Stimulated activated CD4-positive, alpha-beta T cell treated with anti-CD3 and anti-CD28 coated beads, Interleukin-1b, Interleukin-23, amount 100 ng/mL, for 24 hours (primary cell): ENCODE data around the gene ECEL1.
"Not testable (repeated sequence)": the region's sequence is repeated elsewhere in the genome, so short reads cannot be mapped to it uniquely, and the experiment has no call there.

Experiments
- DNase-seq, 4 experiments: peaks; one replicate each; pipeline ENCODE4 v3.0.0-alpha.2; 2020; ENCODE audit warnings: low read depth in 4 of 4, low spot score in 1 of 4

ECEL1 gene

DNA sequence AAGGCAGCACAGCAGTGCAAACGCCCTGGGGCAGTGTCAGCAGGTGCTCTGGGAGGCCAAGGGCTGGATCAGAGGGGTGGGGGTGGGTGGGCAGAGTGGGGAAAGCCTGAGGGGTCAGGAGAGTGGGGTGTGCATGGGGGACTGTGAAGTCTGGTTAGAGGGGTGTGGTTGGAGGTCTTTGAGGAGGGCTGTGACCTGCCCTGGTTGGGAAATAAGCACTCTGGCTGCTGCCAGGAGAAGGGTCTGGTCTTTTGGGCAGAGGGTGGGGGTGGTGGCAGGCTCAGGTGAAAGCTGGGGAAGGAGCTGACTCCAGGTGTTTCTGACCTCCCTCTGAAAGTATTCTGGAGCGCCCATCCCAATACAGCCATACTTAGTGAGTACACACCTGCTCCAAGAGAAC lies 27.5 kb downstream of the ECEL1 start:
- no peak for DNase-seq

GRCh38 chr2:232459419-232460035 lies 28.1 kb downstream of the ECEL1 start:
- no peak for DNase-seq

GRCh38 chr2:232458661-232459418 lies 28.8 kb downstream of the ECEL1 start:
- DNase-seq, result no peak

DNA sequence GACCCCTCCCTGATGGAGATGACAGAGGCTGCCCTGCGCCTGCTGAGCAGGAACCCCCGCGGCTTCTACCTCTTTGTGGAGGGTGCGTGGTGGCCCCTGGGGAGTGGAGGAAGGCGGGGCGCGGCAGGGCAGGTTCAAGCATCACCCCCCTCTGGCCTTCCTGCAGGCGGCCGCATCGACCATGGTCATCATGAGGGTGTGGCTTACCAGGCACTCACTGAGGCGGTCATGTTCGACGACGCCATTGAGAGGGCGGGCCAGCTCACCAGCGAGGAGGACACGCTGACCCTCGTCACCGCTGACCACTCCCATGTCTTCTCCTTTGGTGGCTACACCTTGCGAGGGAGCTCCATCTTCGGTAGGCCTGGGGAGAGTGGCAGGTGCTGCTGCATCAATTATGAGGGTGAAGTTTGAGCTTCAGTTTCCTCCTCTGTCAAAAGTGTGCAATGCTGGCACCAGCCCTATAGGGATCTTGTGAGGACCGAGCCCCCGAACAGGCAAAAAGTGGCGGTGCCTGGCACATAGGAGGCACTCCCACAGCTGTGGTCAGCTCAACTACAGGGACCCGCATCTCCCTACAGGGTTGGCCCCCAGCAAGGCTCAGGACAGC lies 29.5 kb downstream of the ECEL1 start:
- DNase-seq, result no peak

DNA sequence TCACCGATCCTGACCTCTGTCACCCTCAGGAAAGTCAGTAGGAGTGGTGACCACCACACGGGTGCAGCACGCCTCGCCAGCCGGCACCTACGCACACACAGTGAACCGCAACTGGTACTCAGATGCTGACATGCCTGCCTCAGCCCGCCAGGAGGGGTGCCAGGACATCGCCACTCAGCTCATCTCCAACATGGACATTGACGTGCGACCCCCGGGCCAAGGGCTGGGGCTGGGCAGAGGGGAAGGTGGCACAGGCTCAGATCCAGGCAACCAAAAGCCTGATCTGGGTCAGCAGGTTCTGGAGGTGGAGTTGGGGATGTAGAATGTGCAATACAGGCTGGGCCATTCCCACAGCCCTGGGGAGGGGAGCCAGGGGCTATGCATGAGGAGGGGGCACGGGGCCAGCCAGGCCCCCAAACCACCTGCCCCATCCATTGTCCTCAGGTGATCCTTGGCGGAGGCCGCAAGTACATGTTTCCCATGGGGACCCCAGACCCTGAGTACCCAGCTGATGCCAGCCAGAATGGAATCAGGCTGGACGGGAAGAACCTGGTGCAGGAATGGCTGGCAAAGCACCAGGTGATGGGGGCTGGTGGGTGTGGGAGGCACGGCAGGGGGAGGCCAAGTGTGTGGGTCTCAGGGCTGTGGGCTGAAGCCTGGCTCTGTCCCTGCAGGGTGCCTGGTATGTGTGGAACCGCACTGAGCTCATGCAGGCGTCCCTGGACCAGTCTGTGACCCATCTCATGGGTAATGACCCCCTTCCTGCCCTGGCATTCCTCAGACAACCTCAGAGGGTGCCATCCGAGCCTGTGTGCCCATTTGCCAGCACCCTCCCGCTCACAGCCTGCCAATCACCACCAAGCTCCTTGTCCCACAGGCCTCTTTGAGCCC lies 30.3 kb downstream of the ECEL1 start:
- DNase-seq, result no peak

DNA sequence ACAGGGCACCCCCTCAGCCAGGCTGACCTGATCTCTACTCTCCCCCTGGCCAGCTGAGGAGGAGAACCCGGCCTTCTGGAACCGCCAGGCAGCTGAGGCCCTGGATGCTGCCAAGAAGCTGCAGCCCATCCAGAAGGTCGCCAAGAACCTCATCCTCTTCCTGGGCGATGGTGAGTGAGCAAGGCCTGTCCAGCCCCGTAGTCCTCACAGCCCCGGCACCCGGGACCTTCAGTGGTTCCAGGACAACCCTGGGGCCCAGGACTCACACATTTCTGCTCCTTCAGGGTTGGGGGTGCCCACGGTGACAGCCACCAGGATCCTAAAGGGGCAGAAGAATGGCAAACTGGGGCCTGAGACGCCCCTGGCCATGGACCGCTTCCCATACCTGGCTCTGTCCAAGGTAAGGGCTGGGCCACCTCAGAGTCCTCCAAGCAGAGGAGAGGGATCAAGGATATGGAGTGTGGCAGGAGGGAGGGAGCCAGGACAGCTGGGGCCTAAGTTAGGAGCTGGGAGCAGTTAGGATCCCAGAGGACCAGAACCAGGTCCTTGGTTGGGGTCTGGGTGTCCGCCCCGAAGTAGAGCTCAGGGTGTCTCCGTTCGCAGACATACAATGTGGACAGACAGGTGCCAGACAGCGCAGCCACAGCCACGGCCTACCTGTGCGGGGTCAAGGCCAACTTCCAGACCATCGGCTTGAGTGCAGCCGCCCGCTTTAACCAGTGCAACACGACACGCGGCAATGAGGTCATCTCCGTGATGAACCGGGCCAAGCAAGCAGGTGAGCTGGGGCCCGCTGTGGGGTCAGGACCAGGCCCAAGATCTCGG lies 31.1 kb downstream of the ECEL1 start:
- DNase-seq, result no peak

- no peak for DNase-seq
These were observed 32.0 kb downstream of the ECEL1 start, which contains the start of gene ALPI for GRCh38 chr2:232455426-232456255. TSS of gene ALPI (plus strand) at chr2:232456153. CDS start at chr2:232456200, 47 bp downstream.

GRCh38 chr2:232454630-232455029 lies 33.0 kb downstream of the ECEL1 start:
- no peak for DNase-seq

GRCh38 chr2:232451645-232452044 lies 36.0 kb downstream of the ECEL1 start:
- not testable (repeated sequence) for DNase-seq

- DNase-seq, result no peak
These were observed 37.7 kb downstream of the ECEL1 start for GRCh38 chr2:232449964-232450363.

DNA sequence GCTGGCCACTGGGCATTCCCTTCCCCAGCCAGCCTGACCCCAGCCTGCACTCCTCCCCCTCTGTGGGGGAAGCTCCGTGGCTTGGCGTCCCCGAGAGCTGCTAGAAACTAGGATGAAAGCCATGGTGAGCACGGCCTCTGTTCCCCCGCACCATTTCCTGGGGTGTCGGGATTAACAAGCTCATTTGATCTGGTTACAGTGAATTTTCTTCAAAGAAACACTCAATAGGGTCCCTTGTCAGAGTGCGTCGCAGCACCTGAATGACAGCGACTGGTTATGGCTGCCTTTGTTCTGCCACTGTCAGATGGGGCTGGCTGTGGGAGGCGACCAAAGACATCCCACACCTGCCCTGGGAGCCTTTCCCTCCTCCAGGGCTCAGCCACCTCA lies 39.3 kb downstream of the ECEL1 start:
- DNase-seq, result no peak

- no peak for DNase-seq
These were observed 39.9 kb downstream of the ECEL1 start for GRCh38 chr2:232447638-232448303.

DNA sequence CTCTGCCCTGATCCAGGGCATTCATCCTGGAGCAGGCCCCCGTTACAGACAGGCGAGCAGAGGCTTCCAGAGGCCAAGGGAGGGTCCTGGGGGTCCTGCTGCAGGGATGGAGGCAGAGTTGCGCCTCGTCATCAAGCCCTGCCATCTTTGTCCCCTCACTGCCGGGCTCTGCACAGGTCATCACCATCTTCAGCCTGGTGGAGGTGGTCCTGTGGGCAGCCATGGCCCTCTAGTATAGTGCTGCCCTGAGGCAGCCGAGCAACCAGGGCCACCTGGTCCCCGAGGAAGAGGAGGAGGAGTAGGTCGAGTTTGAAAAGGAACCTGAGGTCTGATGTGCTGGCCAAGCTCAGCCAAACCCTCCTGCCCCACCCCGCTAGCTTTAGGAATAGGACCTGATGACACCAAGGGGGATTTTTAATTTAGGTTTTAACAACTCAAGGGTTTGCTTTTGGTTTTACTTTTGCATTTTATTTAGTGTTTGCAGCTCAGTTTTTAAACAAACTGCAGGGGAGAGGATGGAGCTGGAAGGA lies 40.5 kb downstream of the ECEL1 start:
- DNase-seq, result no peak

- DNase-seq, result not testable (repeated sequence)
These were observed 41.3 kb downstream of the ECEL1 start for GRCh38 chr2:232446266-232446777.

- DNase-seq, result not testable (repeated sequence)
These were observed 42.3 kb downstream of the ECEL1 start for GRCh38 chr2:232445149-232445885.

DNA sequence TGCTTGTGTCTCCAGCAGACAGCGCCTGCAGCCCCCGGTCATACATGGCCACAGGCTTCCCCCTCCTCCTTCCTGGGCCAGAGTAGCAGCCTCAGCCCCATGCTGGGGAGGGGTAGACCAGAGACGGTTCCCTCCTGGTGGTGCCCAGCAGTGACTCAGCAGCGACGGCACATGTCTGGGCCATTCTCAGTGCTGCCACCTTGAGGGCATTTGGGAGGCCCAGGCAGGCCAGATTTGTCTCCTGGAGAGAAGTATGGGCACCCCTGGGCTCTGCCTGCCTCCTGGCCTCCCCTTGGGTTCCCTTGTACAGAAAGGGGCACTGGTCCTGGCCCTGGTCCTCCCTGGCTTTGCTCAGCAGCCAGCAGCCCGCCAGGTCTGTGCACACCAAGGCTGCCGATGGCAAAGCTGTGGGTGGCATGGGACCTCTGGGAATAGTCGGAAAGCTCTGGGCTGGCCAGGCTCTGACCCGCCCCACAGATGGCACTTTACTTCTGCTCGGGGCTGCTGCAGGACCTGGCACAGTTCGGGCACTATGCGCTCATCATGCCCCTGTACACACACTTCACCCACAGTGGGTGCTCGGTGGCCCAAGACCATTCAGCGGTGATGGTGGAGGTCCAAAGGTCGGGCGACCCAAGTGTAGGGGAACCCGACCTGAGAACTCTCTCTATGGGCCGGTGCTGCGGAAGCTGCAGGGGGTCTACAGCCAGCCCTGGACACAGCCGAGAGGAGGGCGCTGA lies 43.1 kb downstream of the ECEL1 start:
- peak; percentile 62 to 73 (median 64) for DNase-seq
